ENCODE measurements around the gene DNAI4. TPM values are rescaled to one million over a fixed set of nuclear protein-coding genes. Genes with fewer than 3 reads are reported as not detected.

DNAI4 gene
- polyA plus RNA-seq, 3 donors, result 0.09 TPM; not detected in 2

DNA sequence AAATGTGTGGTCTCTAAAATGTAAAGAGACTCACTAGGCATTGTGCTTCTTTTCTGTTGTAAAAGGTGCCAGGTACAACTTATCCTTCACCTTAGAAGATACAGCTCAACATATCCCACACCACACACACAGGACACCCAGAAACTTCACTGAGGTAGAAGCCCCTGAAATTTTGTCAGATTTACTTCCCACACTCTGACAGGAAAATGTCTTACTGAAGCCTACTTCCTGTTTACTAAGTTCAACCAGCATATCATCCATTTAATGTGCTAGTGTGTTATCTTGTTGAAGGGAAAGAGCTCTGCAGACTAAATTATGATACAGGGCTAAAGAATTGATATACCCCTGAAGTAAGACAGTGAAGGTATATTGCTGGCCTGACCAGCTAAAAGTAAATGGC, 83.7 kb downstream of the DNAI4 start:
- H3K27ac Mint-ChIP-seq, result no peak overlapping the region
- Histone ChIP-seq H3K27ac (ENCODE audit: low read depth in 1 of 2, low read length in 2 of 2) (no peak overlapping the region), H3K79me2 (ENCODE audit: insufficient read depth, low read length) (no peaks in the 10 kb centered on the region), H3K4me2 (replicated peaks; ENCODE audit: extremely low read depth, low read length, poor library complexity, severe bottlenecking) (no peak overlapping the region), H2AFZ (ENCODE audit: insufficient read depth, low read depth, low read length, poor library complexity, severe bottlenecking) (no peak overlapping the region), H4K20me1 (ENCODE audit: insufficient read depth, low read length) (no peaks in the 10 kb centered on the region), H3K4me3 (replicated peaks in 1 of 3; ENCODE audit: low read depth in 2 of 3, low read length in 3 of 3) (no peak overlapping the region), H3K9me3 (replicated peaks in 1 of 2; ENCODE audit: control insufficient read depth in 1 of 2, insufficient read depth in 1 of 2, low read length in 2 of 2) (no peaks in the 10 kb centered on the region), H3K27me3 (ENCODE audit: control insufficient read depth in 2 of 2, insufficient read depth in 2 of 2, low read length in 2 of 2) (no peaks in the 10 kb centered on the region), H3K36me3 (replicated peaks in 1 of 2; ENCODE audit: control insufficient read depth in 1 of 2, insufficient read depth in 2 of 2, low read length in 2 of 2) (no peaks in the 10 kb centered on the region), H3K4me1 (ENCODE audit: control insufficient read depth in 1 of 2, insufficient read depth in 2 of 2, low read length in 2 of 2) (no peaks in the 10 kb centered on the region), H3K9ac (ENCODE audit: insufficient read depth, low read length, poor library complexity, severe bottlenecking) (no peak overlapping the region)
- H3K27me3 Mint-ChIP-seq (ENCODE audit: low read depth in 3 of 3), result no peaks in the 10 kb centered on the region
- intact Hi-C loops (cut with micrococcal nuclease), result no loop called here
- DNase-seq, result no peak
- peaks cover 3% of the 10 kb centered on the region for H3K4me1 Mint-ChIP-seq
- no peaks in the 10 kb centered on the region for H3K36me3 Mint-ChIP-seq
- no peak overlapping the region for H3K4me3 Mint-ChIP-seq
- TF ChIP-seq, protein P1, sequence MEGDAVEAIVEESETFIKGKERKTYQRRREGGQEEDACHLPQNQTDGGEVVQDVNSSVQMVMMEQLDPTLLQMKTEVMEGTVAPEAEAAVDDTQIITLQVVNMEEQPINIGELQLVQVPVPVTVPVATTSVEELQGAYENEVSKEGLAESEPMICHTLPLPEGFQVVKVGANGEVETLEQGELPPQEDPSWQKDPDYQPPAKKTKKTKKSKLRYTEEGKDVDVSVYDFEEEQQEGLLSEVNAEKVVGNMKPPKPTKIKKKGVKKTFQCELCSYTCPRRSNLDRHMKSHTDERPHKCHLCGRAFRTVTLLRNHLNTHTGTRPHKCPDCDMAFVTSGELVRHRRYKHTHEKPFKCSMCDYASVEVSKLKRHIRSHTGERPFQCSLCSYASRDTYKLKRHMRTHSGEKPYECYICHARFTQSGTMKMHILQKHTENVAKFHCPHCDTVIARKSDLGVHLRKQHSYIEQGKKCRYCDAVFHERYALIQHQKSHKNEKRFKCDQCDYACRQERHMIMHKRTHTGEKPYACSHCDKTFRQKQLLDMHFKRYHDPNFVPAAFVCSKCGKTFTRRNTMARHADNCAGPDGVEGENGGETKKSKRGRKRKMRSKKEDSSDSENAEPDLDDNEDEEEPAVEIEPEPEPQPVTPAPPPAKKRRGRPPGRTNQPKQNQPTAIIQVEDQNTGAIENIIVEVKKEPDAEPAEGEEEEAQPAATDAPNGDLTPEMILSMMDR (IDR thresholded peaks at IDR 0.05), result no peak
- peaks cover 0 to 5% (median 0%) of the 10 kb centered on the region in 7 donors for H3K9me3 Mint-ChIP-seq

DNA sequence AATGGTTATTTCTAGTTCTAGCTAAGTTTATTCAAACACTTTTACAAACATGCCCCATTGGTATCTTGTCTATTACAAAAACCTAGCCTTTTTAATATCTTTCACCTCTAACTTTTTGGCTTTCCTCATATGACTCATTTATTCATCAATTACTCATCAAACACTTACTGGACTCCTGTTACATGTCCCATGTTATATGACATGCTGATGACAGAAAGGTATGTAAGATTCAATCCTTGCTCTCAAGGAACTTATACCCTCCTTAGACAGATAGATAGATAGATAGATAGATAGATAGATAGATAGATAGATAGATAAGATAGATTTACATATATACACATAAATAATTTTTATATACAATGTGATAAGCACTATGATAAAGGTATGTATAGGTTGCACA, 89.7 kb downstream of the DNAI4 start:
- H3K27ac Mint-ChIP-seq, result no peak overlapping the region
- no peaks in the 10 kb centered on the region for H4K20me1 ChIP-seq (ENCODE audit: insufficient read depth, low read length)
- no peak overlapping the region for H3K27ac ChIP-seq (ENCODE audit: low read depth in 1 of 2, low read length in 2 of 2)
- H3K36me3 ChIP-seq (replicated peaks in 1 of 2; ENCODE audit: control insufficient read depth in 1 of 2, insufficient read depth in 2 of 2, low read length in 2 of 2), result no peaks in the 10 kb centered on the region
- TF ChIP-seq, protein P1 (IDR thresholded peaks at IDR 0.05), result no peak
- H3K4me3 Mint-ChIP-seq, result no peak overlapping the region
- H3K9me3 Mint-ChIP-seq, result no peaks in the 10 kb centered on the region
- no peaks in the 10 kb centered on the region for H3K27me3 Mint-ChIP-seq (ENCODE audit: low read depth in 3 of 3)
- H3K9ac ChIP-seq (ENCODE audit: insufficient read depth, low read length, poor library complexity, severe bottlenecking), result no peak overlapping the region
- H3K4me3 ChIP-seq (replicated peaks in 1 of 3; ENCODE audit: low read depth in 2 of 3, low read length in 3 of 3), result no peak overlapping the region
- no peaks in the 10 kb centered on the region for H3K27me3 ChIP-seq (ENCODE audit: control insufficient read depth in 2 of 2, insufficient read depth in 2 of 2, low read length in 2 of 2)
- H3K79me2 ChIP-seq (ENCODE audit: insufficient read depth, low read length), result no peaks in the 10 kb centered on the region
- DNase-seq, result no peak
- peaks cover 0 to 5% of the 10 kb centered on the region in 2 donors for H3K4me1 ChIP-seq (ENCODE audit: control insufficient read depth in 1 of 2, insufficient read depth in 2 of 2, low read length in 2 of 2)
- H3K4me2 ChIP-seq (replicated peaks; ENCODE audit: extremely low read depth, low read length, poor library complexity, severe bottlenecking), result no peak overlapping the region
- no peaks in the 10 kb centered on the region for H3K36me3 Mint-ChIP-seq
- H3K4me1 Mint-ChIP-seq, result peaks cover 18% of the 10 kb centered on the region
- no peaks in the 10 kb centered on the region for H3K9me3 ChIP-seq (replicated peaks in 1 of 2; ENCODE audit: control insufficient read depth in 1 of 2, insufficient read depth in 1 of 2, low read length in 2 of 2)
- intact Hi-C loops (cut with micrococcal nuclease), result no loop called here
- no peak overlapping the region for H2AFZ ChIP-seq (ENCODE audit: insufficient read depth, low read depth, low read length, poor library complexity, severe bottlenecking)
